Neural cell (in vitro differentiated cells): Measurements from ENCODE around the gene FMN2. TPM values are rescaled to one million over a fixed set of nuclear protein-coding genes. Genes with fewer than 3 reads are reported as not detected.

Source experiments
- H2AFZ ChIP-seq: fragments of 200-600, 300-800 bp; sonication (generic), shearing (Covaris generic); 2 replicates; pipeline ENCODE4 v1.6.0; 2014; ENCODE audit warnings: low read depth, mild to moderate bottlenecking, antibody characterized with exemption, low read length, moderate library complexity
- H3F3A ChIP-seq: fragments of 200-600 bp; shearing (Covaris generic); 2 replicates; pipeline ENCODE4 v1.6.1; 2016; ENCODE audit warnings: mild to moderate bottlenecking, moderate library complexity, mixed read lengths, antibody characterized with exemption, low read length; ENCODE audit not compliant: insufficient read depth, poor library complexity, severe bottlenecking
- H3K27ac ChIP-seq: fragments of 200-600, 300-800 bp; sonication (generic), shearing (Covaris generic); 2 replicates; pipeline ENCODE4 v1.5.1; 2014; ENCODE audit warnings: mild to moderate bottlenecking, low read length, moderate library complexity
- H3K27me3 ChIP-seq: fragments of 300-800, 200-600 bp; sonication (generic), shearing (Covaris generic); 2 replicates; pipeline ENCODE4 v1.6.0; 2014; ENCODE audit warnings: mild to moderate bottlenecking, low read depth, low read length, moderate library complexity; ENCODE audit not compliant: insufficient read depth
- H3K36me3 ChIP-seq: fragments of 300-800, 200-600 bp; sonication (generic), shearing (Covaris generic); 2 replicates; pipeline ENCODE4 v1.5.1; 2014; ENCODE audit warnings: mild to moderate bottlenecking, antibody characterized with exemption, low read length, moderate library complexity; ENCODE audit not compliant: insufficient read depth
- H3K4me2 ChIP-seq: fragments of 300-800, 200-600 bp; sonication (generic), shearing (Covaris generic); 2 replicates; pipeline ENCODE4 v1.6.0; 2014; ENCODE audit warnings: mild to moderate bottlenecking, low read length
- H3K4me3 ChIP-seq: fragments of 300-800, 200-600 bp; sonication (generic), shearing (Covaris generic); 2 replicates; pipeline ENCODE4 v1.5.1; 2014; ENCODE audit warnings: mild to moderate bottlenecking, low read length, moderate library complexity
- H3K79me2 ChIP-seq: fragments of 200-600 bp; shearing (Covaris generic); replicated peaks from 2 replicates; pipeline ENCODE4 v1.6.0; 2014; ENCODE audit warnings: mild to moderate bottlenecking, low read length, moderate library complexity; ENCODE audit not compliant: insufficient read depth
- H3K9ac ChIP-seq: fragments of 300-800, 200-600 bp; sonication (generic), shearing (Covaris generic); 2 replicates; pipeline ENCODE4 v1.6.1; 2016; ENCODE audit warnings: mild to moderate bottlenecking, low read length, mixed read lengths
- H3K9me2 ChIP-seq: fragments of 200-600 bp; shearing (Covaris generic); 2 replicates; pipeline ENCODE4 v1.6.1; 2016; ENCODE audit warnings: mild to moderate bottlenecking, low read length, mixed read lengths; ENCODE audit not compliant: insufficient read depth
- H3K9me3 ChIP-seq: fragments of 200-600, 300-800 bp; sonication (generic), shearing (Covaris generic); 2 replicates; pipeline ENCODE4 v1.6.1; 2016; ENCODE audit warnings: mild to moderate bottlenecking, mixed run types, low read length, moderate library complexity, mixed read lengths
- H4K20me1 ChIP-seq: fragments of 200-600 bp; shearing (Covaris generic); 2 replicates; pipeline ENCODE4 v1.6.1; 2016; ENCODE audit warnings: mild to moderate bottlenecking, mixed run types; ENCODE audit not compliant: insufficient read depth
- EP300 ChIP-seq: fragments of 450-650 bp; conservative IDR thresholded peaks from 2 replicates; pipeline ENCODE4 v1.6.1; 2014; ENCODE audit warnings: antibody characterized with exemption, mild to moderate bottlenecking, moderate library complexity; ENCODE audit not compliant: poor library complexity, severe bottlenecking
- EZH2 ChIP-seq: fragments of 200-600, 300-800 bp; shearing (Covaris generic), sonication (generic); IDR thresholded peaks from 2 replicates; pipeline ENCODE4 v1.6.1; 2014; ENCODE audit warnings: antibody characterized with exemption, low read length, borderline replicate concordance, mild to moderate bottlenecking; ENCODE audit not compliant: insufficient read depth, poor library complexity, severe bottlenecking
- MXI1 ChIP-seq: fragments of 450-650 bp; conservative IDR thresholded peaks from 2 replicates; pipeline ENCODE4 v1.6.1; 2014; ENCODE audit warnings: antibody characterized with exemption, mild to moderate bottlenecking; ENCODE audit not compliant: poor library complexity, severe bottlenecking
- POLR2AphosphoS5 ChIP-seq: IDR thresholded peaks from 2 replicates; pipeline ENCODE4 v1.6.1; 2012
- RAD21 ChIP-seq: fragments of 450-650 bp; conservative IDR thresholded peaks from 2 replicates; pipeline ENCODE4 v1.6.1; 2014; ENCODE audit warnings: antibody characterized with exemption, mild to moderate bottlenecking, moderate library complexity
- SMC3 ChIP-seq: fragments of 450-650 bp; conservative IDR thresholded peaks from 2 replicates; pipeline ENCODE4 v1.6.1; 2014; ENCODE audit warnings: antibody characterized with exemption, mild to moderate bottlenecking, moderate library complexity; ENCODE audit not compliant: poor library complexity
- TAF1 ChIP-seq: IDR thresholded peaks from 2 replicates; pipeline ENCODE4 v1.6.1; 2012; ENCODE audit warnings: low read depth
- polyA plus RNA-seq: library from polyadenylated mRNA; depleted of rRNA; stranded (reverse); fragments of >200 nt; gene quantifications from 2 replicates; pipeline ENCODE4 v1.2.3, GENCODE V29; 2014
- TF ChIP-seq, protein P1 (sequence below): fragments of 450-650 bp; IDR thresholded peaks from 2 replicates; pipeline ENCODE4 v1.5.1; 2014; ENCODE audit warnings: antibody characterized with exemption, mild to moderate bottlenecking, moderate library complexity; ENCODE audit not compliant: poor library complexity, severe bottlenecking
- TF ChIP-seq, protein P2 (sequence below): IDR thresholded peaks from 2 replicates; pipeline ENCODE4 v1.6.1; 2012; ENCODE audit warnings: borderline replicate concordance

The FMN2 gene
- polyA plus RNA-seq, 1 donor from 2014 or later: 23.9 TPM

DNA sequence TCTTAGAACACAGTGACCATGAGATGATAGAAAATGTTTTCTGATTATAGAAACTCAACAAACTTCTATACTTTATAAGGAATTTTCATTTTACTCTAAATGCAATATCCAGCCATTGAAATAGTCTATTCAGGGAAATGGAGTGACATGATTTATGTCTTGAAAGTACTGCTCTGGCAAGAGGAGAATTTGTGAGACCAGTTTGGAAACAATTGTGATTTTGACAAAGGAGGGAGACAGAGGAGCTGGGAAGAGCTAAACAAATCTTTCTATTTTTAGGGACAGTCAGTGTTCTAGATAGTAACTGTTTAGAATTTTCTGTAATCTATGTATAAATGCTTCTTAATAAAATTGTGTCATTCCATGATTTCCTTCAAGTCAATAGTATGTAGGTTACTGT, 252.3 kb downstream of the FMN2 start:
- Histone ChIP-seq H3K9ac (no peak overlapping the region), H3K9me2 (no peaks in the 10 kb centered on the region), H3K27ac (no peak overlapping the region), H3K4me2 (no peak overlapping the region), H2AFZ (no peak overlapping the region), H3K4me3 (no peak overlapping the region), H3K9me3 (no peaks in the 10 kb centered on the region), H3K27me3 (no peaks in the 10 kb centered on the region), H3F3A (no peaks in the 10 kb centered on the region), H3K36me3 (no peaks in the 10 kb centered on the region), H3K79me2 (no peaks in the 10 kb centered on the region), H4K20me1 (no peaks in the 10 kb centered on the region)
- TF ChIP-seq POLR2AphosphoS5: no peak
- TF ChIP-seq, protein P1, sequence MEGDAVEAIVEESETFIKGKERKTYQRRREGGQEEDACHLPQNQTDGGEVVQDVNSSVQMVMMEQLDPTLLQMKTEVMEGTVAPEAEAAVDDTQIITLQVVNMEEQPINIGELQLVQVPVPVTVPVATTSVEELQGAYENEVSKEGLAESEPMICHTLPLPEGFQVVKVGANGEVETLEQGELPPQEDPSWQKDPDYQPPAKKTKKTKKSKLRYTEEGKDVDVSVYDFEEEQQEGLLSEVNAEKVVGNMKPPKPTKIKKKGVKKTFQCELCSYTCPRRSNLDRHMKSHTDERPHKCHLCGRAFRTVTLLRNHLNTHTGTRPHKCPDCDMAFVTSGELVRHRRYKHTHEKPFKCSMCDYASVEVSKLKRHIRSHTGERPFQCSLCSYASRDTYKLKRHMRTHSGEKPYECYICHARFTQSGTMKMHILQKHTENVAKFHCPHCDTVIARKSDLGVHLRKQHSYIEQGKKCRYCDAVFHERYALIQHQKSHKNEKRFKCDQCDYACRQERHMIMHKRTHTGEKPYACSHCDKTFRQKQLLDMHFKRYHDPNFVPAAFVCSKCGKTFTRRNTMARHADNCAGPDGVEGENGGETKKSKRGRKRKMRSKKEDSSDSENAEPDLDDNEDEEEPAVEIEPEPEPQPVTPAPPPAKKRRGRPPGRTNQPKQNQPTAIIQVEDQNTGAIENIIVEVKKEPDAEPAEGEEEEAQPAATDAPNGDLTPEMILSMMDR: no peak
- no peak for TF ChIP-seq SMC3
- no peak for TF ChIP-seq TAF1
- TF ChIP-seq EZH2: no peak
- TF ChIP-seq, protein P2, sequence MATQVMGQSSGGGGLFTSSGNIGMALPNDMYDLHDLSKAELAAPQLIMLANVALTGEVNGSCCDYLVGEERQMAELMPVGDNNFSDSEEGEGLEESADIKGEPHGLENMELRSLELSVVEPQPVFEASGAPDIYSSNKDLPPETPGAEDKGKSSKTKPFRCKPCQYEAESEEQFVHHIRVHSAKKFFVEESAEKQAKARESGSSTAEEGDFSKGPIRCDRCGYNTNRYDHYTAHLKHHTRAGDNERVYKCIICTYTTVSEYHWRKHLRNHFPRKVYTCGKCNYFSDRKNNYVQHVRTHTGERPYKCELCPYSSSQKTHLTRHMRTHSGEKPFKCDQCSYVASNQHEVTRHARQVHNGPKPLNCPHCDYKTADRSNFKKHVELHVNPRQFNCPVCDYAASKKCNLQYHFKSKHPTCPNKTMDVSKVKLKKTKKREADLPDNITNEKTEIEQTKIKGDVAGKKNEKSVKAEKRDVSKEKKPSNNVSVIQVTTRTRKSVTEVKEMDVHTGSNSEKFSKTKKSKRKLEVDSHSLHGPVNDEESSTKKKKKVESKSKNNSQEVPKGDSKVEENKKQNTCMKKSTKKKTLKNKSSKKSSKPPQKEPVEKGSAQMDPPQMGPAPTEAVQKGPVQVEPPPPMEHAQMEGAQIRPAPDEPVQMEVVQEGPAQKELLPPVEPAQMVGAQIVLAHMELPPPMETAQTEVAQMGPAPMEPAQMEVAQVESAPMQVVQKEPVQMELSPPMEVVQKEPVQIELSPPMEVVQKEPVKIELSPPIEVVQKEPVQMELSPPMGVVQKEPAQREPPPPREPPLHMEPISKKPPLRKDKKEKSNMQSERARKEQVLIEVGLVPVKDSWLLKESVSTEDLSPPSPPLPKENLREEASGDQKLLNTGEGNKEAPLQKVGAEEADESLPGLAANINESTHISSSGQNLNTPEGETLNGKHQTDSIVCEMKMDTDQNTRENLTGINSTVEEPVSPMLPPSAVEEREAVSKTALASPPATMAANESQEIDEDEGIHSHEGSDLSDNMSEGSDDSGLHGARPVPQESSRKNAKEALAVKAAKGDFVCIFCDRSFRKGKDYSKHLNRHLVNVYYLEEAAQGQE: no peak

DNA sequence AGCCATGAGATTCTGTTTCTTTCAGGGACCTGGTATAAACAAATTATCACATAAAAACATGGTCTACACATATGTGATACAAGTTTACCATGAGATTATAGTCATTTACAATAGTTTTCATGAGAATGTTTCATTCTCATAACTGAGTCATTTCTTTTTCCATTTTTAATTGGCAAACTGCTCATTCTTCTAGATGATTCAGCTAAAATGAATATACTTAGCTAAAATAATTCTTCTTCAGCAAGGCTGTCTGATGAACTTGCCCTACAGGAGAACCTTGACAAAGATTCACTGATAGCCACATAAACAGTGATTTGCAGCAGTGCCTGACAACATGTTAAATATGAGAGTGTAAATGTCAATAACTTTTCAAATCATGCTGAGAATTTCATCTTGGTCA, 253.2 kb downstream of the FMN2 start:
- Histone ChIP-seq H3K9ac (no peak overlapping the region), H3K36me3 (no peaks in the 10 kb centered on the region), H3K4me3 (no peak overlapping the region), H3K4me2 (no peak overlapping the region), H2AFZ (no peak overlapping the region), H3K27me3 (no peaks in the 10 kb centered on the region), H3K9me2 (no peaks in the 10 kb centered on the region), H3K79me2 (no peaks in the 10 kb centered on the region), H3K27ac (no peak overlapping the region), H3F3A (no peaks in the 10 kb centered on the region), H3K9me3 (no peaks in the 10 kb centered on the region), H4K20me1 (no peaks in the 10 kb centered on the region)
- TF ChIP-seq, protein P2: no peak
- no peak for TF ChIP-seq POLR2AphosphoS5
- TF ChIP-seq EP300: no peak
- no peak for TF ChIP-seq TAF1
- TF ChIP-seq, protein P1: no peak
- TF ChIP-seq MXI1: no peak
- TF ChIP-seq RAD21: no peak
- no peak for TF ChIP-seq EZH2
